Epidermal melanocyte (primary cell): Measurements from ENCODE around the gene ATP6V0C.
"Not testable (repeated sequence)": the region's sequence is repeated elsewhere in the genome, so short reads cannot be mapped to it uniquely, and the experiment has no call there.

Experiments used
- DNase-seq: peaks from one replicate; pipeline ENCODE4 v3.0.0; 2011; ENCODE audit warnings: low spot score; ENCODE audit not compliant: insufficient read length

ATP6V0C gene

DNA sequence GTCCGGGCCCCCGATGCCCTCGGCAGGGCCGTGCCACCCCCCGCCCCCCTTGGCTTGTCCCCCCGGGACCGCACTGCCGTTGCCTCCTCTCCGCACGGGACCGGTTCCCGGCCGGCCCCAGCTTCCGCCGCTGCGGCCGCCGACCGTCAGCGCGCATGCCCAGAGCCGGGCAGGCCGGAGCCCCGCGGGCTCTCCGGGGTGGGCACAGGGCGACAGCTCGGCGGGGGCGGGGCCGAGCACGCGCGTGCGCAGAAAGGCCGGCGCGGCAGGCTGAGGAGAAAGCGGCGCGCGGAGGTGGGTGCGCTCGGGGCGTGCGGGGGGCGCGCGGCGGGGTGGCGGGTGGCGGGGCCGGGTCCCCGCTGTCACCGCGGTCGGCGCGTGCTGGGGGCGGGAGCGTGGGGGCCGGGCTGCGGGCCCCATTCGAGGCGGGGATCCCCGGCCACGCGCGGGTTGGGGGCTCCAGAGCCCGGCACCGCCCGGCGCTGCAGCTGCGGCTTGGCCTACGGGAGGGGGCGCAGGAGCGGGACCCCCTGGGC is 38.8 kb upstream of the ATP6V0C start, which contains the start of gene TBC1D24:
TBC1D24 (plus strand) TSS at position 251 of the 536 bp plus-strand sequence. CDS start 21,022 bp downstream, outside the sequence.
- peak; percentile 100 for DNase-seq

DNA sequence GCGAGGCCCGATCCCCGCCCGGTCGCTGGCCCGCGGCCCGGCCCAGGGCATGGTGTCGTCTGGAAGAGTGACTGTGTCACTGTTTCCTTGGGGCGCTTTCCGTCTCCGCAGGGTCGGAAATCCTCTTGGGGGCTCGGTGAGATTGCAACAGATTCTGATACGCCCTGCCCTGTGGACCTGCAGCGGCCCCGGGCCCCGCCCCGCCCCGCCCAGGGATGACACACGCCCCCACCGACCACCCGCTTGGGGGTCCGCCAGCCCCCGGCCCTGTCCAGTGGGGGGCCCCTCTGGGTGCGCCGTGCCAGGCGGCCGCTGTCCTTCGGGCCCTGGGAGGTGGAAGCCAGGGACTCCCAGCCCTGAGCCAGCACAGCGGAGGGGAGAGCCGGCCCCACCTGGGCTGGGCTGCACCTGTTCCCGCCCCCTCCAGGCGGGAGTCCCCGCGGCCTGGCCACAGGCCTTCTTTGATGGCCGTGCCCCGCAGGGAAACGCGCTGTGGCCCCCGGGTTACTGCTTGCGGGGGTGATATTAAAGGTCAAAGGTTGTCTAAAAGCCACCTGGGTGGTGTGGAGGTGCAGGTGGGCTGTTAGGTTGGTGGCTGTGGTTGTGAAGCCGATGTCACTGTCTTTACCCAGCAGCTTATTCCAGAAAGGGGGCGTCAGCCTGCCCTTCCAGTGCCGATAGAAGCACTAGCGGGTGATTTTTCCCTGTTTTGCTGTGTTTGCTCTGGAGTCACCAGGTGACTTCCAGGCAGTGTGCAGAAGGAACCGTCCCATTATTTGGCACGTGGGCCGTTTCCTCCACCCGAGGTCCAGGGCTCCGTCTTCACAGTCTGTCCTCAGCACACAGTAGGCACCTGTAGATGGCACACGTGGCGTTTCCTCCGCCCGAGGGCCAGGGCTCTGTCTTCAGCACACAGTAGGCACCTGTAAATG is 38.1 kb upstream of the ATP6V0C start:
- no peak for DNase-seq

- DNase-seq, result no peak
Observed at GRCh38 chr16:2476345-2476720, 37.4 kb upstream of the ATP6V0C start.

GRCh38 chr16:2476741-2477140 is 37.0 kb upstream of the ATP6V0C start:
- no peak for DNase-seq

DNA sequence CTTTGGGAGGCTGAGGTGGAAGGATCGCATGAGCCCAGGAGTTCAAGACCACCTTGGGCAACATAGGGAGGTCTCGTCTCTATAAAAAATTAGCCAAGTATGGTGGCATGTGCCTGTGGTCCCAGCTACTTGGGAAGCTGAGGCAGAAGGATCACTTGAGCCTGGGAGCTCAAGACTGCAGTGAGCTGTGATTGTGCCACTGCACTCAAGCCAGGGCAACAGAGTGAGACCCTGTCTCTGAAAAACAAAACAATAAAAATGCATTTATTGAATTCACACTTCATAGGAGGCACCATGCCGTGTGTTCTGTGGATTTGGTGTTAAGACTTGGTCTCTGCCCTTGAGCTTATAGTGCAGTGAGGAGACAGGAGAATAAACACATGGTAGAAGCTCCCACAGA is 36.4 kb upstream of the ATP6V0C start:
- no peak for DNase-seq

DNA sequence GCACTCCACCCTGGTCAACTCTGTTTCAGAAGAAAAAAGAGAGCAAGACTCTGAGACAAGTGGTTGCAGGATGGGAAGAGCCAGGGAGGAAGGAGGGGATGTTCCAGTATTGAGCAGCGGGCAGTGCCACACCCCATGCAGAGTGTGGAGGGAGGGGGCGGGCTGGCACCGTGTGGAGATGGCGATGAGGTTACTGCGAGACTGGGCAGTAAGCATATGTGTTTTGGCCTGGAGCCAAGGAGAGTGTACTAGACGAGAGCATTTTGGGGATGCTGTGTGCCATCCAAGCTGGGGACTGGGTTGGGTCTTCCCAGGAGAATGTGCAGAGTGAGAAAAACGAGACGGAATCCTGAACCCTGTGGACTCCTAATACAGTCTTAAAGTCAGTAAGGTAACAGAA is 35.5 kb upstream of the ATP6V0C start:
- DNase-seq, result no peak

DNA sequence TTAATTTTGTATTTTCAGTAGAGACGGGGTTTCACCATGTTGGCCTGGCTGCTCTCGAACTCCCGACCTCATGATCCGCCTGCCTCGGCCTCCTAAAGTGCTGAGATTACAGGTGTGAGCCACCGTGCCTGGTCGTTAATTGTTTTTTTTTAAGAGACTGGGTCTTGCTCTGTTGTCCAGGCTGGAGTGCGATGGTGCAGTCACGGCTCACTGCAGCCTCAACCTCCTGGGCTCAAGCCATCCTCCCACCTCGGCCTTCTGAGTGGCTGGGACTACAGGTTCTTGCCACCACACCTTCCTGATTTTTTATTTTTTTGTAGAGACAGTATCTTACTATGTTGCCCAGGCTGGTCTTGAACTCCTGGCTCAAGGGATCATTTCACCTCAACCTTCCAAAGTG is 33.8 kb upstream of the ATP6V0C start:
- not testable (repeated sequence) for DNase-seq

DNA sequence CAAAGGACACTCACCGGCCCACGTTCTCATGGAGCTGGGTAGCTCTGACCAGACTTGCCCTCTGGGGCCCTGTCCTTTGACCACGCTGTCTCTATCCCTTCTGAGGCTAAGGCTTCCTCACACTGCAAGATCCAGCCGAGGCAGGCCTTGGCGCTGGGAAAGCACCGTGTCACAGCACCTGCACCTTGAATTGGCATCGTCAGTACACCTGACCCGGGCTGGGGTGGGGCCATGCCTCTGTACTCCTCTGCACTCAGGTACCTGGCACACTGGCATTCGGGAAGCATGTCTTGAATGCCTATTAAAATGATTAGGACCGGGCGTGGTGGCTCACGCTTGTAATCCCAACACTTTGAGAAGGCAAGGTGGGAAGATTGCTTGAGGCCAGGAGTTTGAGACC is 32.8 kb upstream of the ATP6V0C start:
- DNase-seq, result no peak

- DNase-seq, result no peak
Observed at GRCh38 chr16:2481676-2482075, 32.1 kb upstream of the ATP6V0C start.

DNA sequence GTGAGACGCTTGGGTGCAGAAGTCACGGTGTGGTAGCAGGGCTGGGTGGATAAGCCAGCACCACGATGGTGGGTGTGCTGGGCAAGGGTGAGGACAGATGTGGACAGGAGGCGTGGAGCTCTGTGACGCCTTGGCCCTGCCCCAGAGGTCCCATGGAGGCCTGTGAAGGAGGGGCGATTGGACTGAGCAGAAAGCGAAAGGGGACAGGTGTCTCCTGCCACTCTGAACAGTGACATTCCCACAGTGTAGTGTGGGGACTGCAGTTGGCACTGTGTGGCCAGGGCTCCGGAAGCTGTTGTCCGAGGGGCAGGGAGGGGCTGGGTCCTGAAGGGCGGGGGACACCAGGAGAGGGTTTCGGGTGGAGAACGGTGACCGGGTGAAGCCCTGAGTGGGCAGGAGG is 31.5 kb upstream of the ATP6V0C start:
- no peak for DNase-seq

DNA sequence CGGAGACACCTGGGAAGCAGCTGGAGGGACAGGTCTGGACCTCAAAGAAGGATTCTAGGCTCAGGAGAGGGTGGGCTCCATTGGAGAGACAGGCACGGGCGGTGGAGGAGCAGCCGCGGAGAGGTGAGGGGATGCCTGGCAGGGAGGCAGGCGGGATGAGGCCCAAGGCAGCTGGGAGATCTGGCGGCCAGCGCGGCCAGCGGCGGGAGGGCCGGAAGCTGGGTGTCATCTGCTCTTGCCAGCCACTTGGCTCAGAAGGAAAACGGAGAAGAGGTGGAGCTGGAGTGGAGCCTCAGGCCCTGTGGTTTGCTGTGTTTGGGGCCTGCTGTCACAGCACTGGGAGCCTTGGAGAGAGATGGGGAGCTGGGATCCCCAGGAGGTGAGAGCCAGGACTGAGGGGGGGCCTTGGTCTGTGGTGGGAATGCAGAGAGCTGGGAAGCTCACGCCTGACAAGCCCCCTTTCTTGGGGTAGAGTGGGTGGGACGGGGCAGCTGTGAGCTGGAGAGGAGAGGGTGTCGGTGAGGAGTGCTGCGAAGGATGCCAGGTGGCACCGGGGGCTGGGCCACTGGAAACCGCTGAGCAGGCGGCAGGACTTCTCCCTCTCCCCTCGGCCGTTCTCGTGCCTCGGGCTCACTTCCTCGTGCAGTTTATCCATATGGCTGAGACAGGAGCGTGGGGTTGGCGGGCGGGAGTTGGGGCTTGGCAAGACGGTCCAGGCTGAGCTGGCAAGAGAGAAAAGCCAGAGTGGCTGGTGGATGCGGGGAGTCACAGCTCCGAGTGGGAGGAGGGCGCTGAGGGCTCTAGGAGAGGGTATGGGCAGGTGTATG is 30.8 kb upstream of the ATP6V0C start:
- peak; percentile 91 for DNase-seq

DNA sequence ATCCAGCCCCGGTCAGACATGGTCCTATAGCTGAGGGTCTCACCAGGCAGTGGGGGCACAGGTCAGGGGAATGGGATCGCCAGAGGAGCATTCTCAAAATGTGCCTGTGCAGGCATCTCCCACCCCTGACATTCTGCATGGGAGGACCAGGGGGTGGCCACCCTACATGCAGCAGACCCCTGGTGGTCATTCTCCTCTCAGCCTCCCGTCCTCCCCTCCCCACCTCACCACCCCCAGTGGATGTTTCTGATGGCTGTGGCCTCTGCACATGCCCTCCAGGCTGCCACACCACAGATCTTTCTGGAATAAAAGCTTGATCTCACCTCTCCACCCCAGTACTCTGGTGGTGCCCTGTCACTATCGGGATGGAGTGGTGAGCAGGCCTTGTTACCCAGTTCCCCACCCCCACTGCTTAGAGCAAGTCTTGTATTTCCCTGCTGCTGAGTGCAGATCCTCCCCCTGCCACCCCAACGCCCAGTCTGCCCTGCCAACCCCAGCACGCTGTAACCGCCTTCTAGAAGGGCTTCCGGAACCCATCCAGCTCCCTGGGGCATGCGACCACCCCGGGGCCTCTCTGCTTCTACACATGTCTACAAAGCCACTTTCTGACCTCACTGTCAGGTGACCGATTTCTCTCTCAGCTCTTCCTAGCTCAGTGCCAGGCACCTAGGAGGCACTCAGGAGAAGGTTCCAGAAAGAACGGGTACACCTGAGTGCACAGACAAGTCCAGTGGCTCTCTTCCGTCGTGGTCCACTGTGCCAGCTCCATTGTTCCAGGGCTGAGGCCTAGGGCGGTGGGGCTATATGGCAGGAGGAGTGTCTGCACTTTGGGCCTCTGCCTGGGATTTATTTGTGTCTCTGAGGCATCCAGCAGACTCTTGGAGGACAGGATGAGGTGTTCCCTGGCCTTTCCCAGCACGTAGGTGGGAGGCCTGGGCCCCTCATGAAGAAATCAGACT is 29.5 kb upstream of the ATP6V0C start:
- DNase-seq, result no peak

GRCh38 chr16:2484898-2485508 is 28.7 kb upstream of the ATP6V0C start:
- no peak for DNase-seq

DNA sequence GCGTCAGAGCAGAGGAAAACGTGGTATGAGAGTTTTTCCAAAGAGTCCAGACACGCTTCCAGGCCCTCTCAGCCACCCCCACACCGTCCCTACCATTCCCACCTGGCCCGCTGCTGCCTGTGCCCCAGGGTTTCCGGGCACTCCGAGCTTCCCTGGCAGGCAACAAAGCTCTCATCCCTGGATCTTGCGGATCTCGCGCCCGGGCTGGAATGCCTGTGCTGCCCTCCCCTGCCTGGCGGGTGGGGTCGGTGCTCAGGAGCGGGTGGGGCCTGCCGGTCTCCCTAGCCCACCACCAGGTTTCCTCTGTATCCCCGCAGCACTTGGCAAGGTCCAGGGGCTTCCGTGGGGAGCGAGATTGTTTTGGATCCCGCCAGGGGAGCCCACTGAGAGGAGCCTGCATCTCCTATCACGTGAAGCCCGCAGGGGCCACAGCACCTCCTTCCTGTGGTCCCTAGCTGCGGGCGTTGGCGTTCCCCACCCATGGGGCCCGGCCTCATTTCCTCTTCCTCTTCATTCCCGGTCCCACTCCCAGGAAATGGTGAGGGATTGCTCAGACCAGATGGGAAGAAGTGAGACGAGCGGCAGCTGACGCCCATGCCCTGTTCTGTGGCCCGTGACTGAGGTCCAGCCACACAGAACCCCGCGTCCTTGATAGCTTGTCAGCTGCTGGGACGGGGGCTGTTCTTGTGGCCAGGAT is 27.8 kb upstream of the ATP6V0C start:
- DNase-seq, result no peak

GRCh38 chr16:2486645-2487516 is 26.9 kb upstream of the ATP6V0C start:
- DNase-seq, result no peak

- no peak for DNase-seq
Observed at GRCh38 chr16:2487517-2487842, 26.3 kb upstream of the ATP6V0C start.

GRCh38 chr16:2487903-2488531 is 25.7 kb upstream of the ATP6V0C start:
- no peak for DNase-seq

DNA sequence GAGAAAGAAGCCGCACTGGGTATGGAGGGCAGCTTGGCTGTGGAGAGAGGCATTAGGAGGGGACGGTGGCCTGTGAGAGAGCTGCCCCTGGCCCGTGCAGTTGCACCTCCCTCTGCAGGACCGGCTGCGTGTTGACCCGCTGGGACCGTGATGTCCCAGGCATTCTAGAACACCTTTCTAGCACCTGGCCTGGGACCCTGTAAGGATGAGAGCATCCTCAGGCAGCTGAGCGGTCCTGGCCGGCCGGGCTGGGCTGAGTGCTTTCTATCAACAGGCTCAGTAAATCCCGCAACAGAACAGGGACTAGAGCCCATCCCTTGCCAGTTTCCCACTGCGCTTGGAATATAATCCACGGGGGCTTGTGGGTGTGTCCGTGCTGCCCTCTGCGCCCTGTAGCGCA is 24.2 kb upstream of the ATP6V0C start:
- no peak for DNase-seq
